ENCODE measurements around the gene ARPP19. TPM values are rescaled to one million over a fixed set of nuclear protein-coding genes. Genes with fewer than 3 reads are reported as not detected.
A peak's percentile ranks its signal among the peaks of the same experiment; 100 is the strongest.
"Not testable (repeated sequence)": the region's sequence is repeated elsewhere in the genome, so short reads cannot be mapped to it uniquely, and the experiment has no call there.

Gene ARPP19, protein sequence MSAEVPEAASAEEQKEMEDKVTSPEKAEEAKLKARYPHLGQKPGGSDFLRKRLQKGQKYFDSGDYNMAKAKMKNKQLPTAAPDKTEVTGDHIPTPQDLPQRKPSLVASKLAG
- 100 to 1,000 TPM; 154 to 222 TPM for total RNA-seq

DNA sequence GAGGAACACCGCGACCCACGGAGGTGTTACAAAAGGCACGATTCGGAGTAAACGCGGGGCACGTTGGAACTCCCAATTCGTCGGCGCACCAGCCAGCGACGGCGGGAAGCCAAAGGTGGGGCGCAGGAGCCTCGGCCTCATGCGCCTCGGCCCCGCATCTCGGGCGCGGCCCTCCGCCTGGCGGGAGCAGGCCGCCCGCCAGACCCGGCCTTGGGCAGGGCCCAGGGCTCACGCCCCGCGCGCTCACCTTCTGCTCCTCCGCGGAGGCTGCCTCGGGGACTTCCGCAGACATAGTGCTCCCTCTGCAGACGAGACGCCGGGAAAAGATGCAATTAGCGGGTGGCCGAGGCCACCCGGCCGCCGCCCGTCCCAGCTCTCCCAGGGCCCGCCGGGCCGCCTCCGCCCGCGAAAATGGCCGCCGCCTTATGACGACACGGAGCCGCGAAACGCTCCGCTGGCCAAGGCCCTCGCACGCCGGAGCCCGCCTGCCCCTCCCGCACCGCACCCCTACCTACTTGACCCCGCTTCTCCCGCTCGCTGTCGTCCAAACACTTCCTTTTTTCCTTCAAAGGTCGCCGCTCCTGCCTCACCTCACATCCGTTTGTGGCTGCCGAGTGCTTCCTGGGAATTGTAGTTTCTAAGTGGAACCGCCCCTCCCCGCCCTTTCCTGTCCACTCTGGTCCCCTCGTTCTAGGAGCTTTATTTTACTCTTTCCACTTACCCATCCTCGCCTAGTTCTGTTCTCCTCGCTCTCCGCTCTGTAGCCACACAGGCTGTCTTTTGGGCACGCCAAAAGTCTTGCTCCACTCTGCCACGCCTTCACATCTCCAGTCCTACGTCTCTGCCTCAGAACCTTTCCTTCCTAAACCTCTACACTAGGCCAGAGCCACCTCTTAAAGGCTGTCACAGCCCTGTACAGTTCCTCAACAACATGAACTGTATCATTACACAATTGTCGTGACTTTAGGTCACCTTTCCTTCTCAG, at the start of gene ARPP19:
TSS of gene ARPP19 (minus strand) at position 430 of the 985 bp plus-strand sequence. CDS start at position 292, 138 bp downstream.
- Mint-ChIP-seq H3K36me3 (ENCODE audit: low read depth) (peaks cover 47% of the 10 kb centered on the region), H3K4me3 (peak within 1 kb of the TSS; percentile 85), H3K4me1 (peaks cover 16% of the 10 kb centered on the region), H3K9me3 (peaks cover 4% of the 10 kb centered on the region), H3K27ac (peak within 1 kb of the TSS; percentile 98), H3K27me3 (no peaks in the 10 kb centered on the region)
- peak; percentile 72 for ATAC-seq (replicated peaks)

DNA sequence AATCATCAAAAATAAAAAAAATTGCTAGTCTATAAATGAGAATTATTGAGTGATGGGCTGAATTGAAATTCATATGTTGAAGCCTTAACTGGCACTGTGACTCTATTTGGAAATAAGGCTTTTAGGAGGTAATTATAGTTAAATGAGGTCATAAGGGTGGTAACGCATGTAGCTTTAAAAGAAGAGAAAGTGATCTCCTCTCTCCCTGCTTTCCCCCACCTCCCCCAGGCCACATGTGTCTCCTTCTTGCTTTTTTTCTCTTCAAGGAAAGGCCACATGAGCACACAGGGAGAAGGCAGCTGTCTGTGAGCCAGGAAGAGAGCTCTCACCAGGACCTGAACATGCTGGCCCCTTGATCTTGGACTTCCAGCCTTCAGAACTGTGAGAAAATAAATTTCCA, 48.2 kb upstream of the ARPP19 start:
- no peak for ATAC-seq (replicated peaks)
- Mint-ChIP-seq H3K27ac (no peak overlapping the region), H3K4me1 (no peaks in the 10 kb centered on the region), H3K4me3 (no peak overlapping the region), H3K27me3 (no peaks in the 10 kb centered on the region), H3K36me3 (ENCODE audit: low read depth) (peaks cover 40% of the 10 kb centered on the region), H3K9me3 (no peaks in the 10 kb centered on the region)

DNA sequence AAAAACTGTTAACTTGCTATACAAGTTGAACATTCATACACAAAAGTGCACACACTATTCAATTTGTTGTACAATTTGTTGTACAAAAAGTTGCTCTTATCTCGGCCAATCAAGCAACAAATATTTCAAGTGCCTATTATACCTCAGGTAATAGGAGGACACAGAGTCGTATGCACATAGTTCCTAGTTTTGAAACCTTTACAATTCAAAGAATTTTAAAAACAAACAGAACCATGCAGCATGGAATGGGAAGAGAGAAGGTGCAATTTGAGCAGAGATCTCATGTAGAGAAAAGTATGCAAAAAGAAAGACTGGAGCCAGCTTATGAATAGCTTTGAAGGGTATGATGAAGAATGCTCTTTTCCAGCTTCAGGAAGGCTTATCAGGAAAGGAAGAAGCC, 46.5 kb upstream of the ARPP19 start:
- Mint-ChIP-seq H3K4me3 (no peak overlapping the region), H3K4me1 (no peaks in the 10 kb centered on the region), H3K27ac (no peak overlapping the region)

GRCh38 chr15:52609593-52609992, 40.8 kb upstream of the ARPP19 start:
- Mint-ChIP-seq H3K27ac (no peak overlapping the region), H3K4me1 (no peaks in the 10 kb centered on the region), H3K27me3 (no peaks in the 10 kb centered on the region), H3K4me3 (no peak overlapping the region), H3K36me3 (ENCODE audit: low read depth) (peaks cover 54% of the 10 kb centered on the region), H3K9me3 (no peaks in the 10 kb centered on the region)
- ATAC-seq (replicated peaks), result no peak

More for the DNA sequence above, 46.5 kb upstream of the ARPP19 start:
- H3K27me3 Mint-ChIP-seq, result no peaks in the 10 kb centered on the region
- H3K9me3 Mint-ChIP-seq, result no peaks in the 10 kb centered on the region
- H3K36me3 Mint-ChIP-seq (ENCODE audit: low read depth), result peaks cover 38% of the 10 kb centered on the region
- no peak for ATAC-seq (replicated peaks)

GRCh38 chr15:52584414-52584813, 15.6 kb upstream of the ARPP19 start:
- Mint-ChIP-seq H3K4me3 (no peak overlapping the region), H3K27me3 (no peaks in the 10 kb centered on the region), H3K27ac (no peak overlapping the region), H3K4me1 (no peaks in the 10 kb centered on the region), H3K36me3 (ENCODE audit: low read depth) (peaks cover 43% of the 10 kb centered on the region), H3K9me3 (no peaks in the 10 kb centered on the region)
- ATAC-seq (replicated peaks), result no peak

- Mint-ChIP-seq H3K9me3 (no peaks in the 10 kb centered on the region), H3K4me3 (no peak overlapping the region), H3K27me3 (no peaks in the 10 kb centered on the region), H3K36me3 (ENCODE audit: low read depth) (peaks cover 28% of the 10 kb centered on the region), H3K27ac (no peak overlapping the region), H3K4me1 (no peaks in the 10 kb centered on the region)
- ATAC-seq (replicated peaks), result no peak
Observed at GRCh38 chr15:52579852-52580251, 11.0 kb upstream of the ARPP19 start.

DNA sequence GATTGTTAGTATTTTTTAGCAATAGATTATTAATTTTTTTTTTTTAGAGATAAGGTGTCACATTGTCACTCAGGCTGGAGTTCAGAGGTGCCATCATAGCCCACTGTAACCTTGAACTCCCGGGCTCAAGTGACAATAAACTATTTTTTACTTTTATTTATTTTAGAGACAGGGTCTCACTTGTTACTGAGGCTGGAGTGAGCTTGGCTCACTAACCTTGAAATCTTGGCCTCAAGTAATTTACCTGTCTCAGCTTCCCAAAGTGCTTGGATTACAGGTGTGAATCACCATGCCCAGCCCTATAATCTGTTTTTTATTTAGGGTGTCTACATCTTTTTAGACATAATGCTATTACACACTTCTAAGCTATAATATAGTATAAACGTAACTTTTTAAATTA, 7.9 kb upstream of the ARPP19 start:
- Mint-ChIP-seq H3K9me3 (no peaks in the 10 kb centered on the region), H3K4me1 (no peaks in the 10 kb centered on the region), H3K4me3 (no peak overlapping the region), H3K36me3 (ENCODE audit: low read depth) (no peaks in the 10 kb centered on the region), H3K27me3 (no peaks in the 10 kb centered on the region), H3K27ac (no peak overlapping the region)
- ATAC-seq (replicated peaks), result no peak

- ATAC-seq (replicated peaks); H3K4me3 Mint-ChIP-seq; H3K4me1 Mint-ChIP-seq; H3K27ac Mint-ChIP-seq; H3K27me3 Mint-ChIP-seq; H3K9me3 Mint-ChIP-seq; H3K36me3 Mint-ChIP-seq (ENCODE audit: low read depth): not testable (repeated sequence)
Observed at GRCh38 chr15:52575573-52575972, 6.7 kb upstream of the ARPP19 start.

- ATAC-seq (replicated peaks), result no peak
- Mint-ChIP-seq H3K4me1 (no peaks in the 10 kb centered on the region), H3K9me3 (no peaks in the 10 kb centered on the region), H3K27ac (no peak overlapping the region), H3K27me3 (no peaks in the 10 kb centered on the region), H3K4me3 (no peak overlapping the region), H3K36me3 (ENCODE audit: low read depth) (no peaks in the 10 kb centered on the region)
Observed at GRCh38 chr15:52575072-52575471, 6.2 kb upstream of the ARPP19 start.

GRCh38 chr15:52574623-52575022, 5.8 kb upstream of the ARPP19 start:
- not testable (repeated sequence) for H3K27me3 Mint-ChIP-seq; H3K27ac Mint-ChIP-seq; H3K4me1 Mint-ChIP-seq; H3K9me3 Mint-ChIP-seq; ATAC-seq (replicated peaks); H3K4me3 Mint-ChIP-seq; H3K36me3 Mint-ChIP-seq (ENCODE audit: low read depth)

- Mint-ChIP-seq H3K36me3 (ENCODE audit: low read depth) (peaks cover 56% of the 10 kb centered on the region), H3K27me3 (no peaks in the 10 kb centered on the region), H3K4me3 (peak overlapping the region; percentile 85), H3K9me3 (peaks cover 4% of the 10 kb centered on the region), H3K27ac (peak overlapping the region; percentile 98), H3K4me1 (peaks cover 20% of the 10 kb centered on the region)
- peak; percentile 77 for ATAC-seq (replicated peaks)
Observed at GRCh38 chr15:52567871-52568600, 794 bp downstream of the ARPP19 start.

GRCh38 chr15:52566889-52567288, 1.9 kb downstream of the ARPP19 start:
- Mint-ChIP-seq H3K4me1 (peaks cover 25% of the 10 kb centered on the region), H3K27ac (peak overlapping the region; percentile 98), H3K36me3 (ENCODE audit: low read depth) (peaks cover 67% of the 10 kb centered on the region), H3K27me3 (no peaks in the 10 kb centered on the region), H3K9me3 (peaks cover 4% of the 10 kb centered on the region), H3K4me3 (peak overlapping the region; percentile 85)
- ATAC-seq (replicated peaks), result no peak

DNA sequence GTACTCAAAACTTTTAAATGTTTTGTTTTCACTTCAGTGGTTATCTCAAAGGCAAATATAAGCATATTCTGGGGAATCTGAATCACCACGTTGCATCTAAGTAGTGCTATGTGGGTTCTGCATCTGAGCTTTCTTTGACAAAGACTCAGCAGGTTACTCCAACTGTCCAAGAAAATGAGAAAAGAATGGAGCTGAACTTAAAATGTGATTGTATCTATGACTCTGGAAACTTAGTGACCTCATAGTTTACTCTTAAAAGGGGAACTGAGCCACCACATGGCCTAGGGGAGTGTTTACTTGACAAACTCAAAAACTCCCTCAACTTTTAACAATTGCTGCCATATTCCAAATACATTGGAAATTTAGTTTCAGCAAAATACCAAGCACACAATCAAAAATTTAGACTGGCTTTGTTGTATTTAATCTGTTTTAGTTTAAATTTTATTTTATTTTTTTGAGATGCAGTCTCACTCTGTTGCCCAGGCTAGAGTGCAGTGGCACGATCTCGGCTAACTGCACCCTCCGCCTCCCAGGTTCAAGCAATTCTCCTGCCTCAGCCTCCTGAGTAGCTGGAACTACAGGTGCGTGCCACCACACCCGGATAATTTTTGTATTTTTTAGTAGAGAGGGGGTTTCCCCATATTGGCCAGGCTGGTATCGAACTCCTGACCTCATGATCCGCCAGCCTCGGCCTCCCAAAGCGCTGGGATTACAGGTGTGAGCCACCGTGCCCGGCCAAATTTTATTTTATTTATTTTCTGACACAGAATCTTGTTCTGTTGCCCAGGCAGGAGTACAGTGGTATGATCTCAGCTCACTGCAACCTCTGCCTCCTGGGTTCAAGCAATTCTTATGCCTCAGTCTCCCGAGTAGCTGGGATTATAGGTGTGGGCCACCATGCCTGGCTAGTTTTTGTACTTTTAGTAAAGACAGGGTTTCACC, 3.1 kb downstream of the ARPP19 start:
- peak; percentile 31 for ATAC-seq (replicated peaks)
- not testable (repeated sequence) for H3K27me3 Mint-ChIP-seq, H3K9me3 Mint-ChIP-seq
- peaks cover 79% of the 10 kb centered on the region for H3K36me3 Mint-ChIP-seq (ENCODE audit: low read depth)
- peak overlapping the region; percentile 83 for H3K27ac Mint-ChIP-seq
- H3K4me3 Mint-ChIP-seq, result peak overlapping the region; percentile 65
- peaks cover 30% of the 10 kb centered on the region for H3K4me1 Mint-ChIP-seq
